ENCODE results near the gene COL18A1. TPM values are rescaled to one million over a fixed set of nuclear protein-coding genes. Genes with fewer than 3 reads are reported as not detected.

COL18A1 gene
- total RNA-seq, 1 experiment from 2014 or later = 170 TPM

GRCh38 chr21:45385549-45386050 is 19.4 kb upstream of the COL18A1 start:
- H3K36me3 Mint-ChIP-seq (ENCODE audit: insufficient read depth, unreplicated experiment) = no peaks in the 10 kb centered on the region
- Histone ChIP-seq H3K36me3 (ENCODE audit: control insufficient read depth, insufficient read depth, low read length) (no peaks in the 10 kb centered on the region), H3K27me3 (replicated peaks; ENCODE audit: control insufficient read depth, insufficient read depth, low read length) (no peaks in the 10 kb centered on the region), H3K4me3 (ENCODE audit: low read depth, low read length) (no peak overlapping the region), H3K4me1 (peaks cover 24% of the 10 kb centered on the region), H3K9me3 (no peaks in the 10 kb centered on the region)
- peaks cover 4% of the 10 kb centered on the region for H3K4me1 Mint-ChIP-seq (ENCODE audit: low read depth, unreplicated experiment)
- no peak for TF ChIP-seq CTCF (IDR thresholded peaks at IDR 0.05; ENCODE audit: insufficient read depth in 1 of 2, low read depth in 1 of 2, low read length in 1 of 2, severe bottlenecking in 1 of 2, unreplicated experiment in 1 of 2)
- no peak overlapping the region for H3K4me3 Mint-ChIP-seq (ENCODE audit: unreplicated experiment)
- peak in 1 of 2 experiments; percentile 9 for DNase-seq
- ChIA-PET CTCF (interaction anchor here (1.0 to 1.3 kb wide), 4 partner anchors 21 to 93 kb away, joined by 4 to 8 read pairs (median 5); no protein-coding TSS in a partner anchor), POLR2A (interaction anchor here (1.0 to 1.5 kb wide), 3 partner anchors 21 to 42 kb away, joined by 3 to 4 read pairs (median 4); no protein-coding TSS in a partner anchor)
- peak overlapping the region; percentile 66 for H3K27ac Mint-ChIP-seq (ENCODE audit: unreplicated experiment)
- no peaks in the 10 kb centered on the region for H3K9me3 Mint-ChIP-seq (ENCODE audit: unreplicated experiment)
- H3K27me3 Mint-ChIP-seq (ENCODE audit: insufficient read depth, unreplicated experiment) = no peaks in the 10 kb centered on the region
- BruUV-seq (replicated peaks) = no TSS peak
- intact Hi-C loops (cut with micrococcal nuclease; ENCODE audit: unreplicated experiment) = loop anchor here (2.0 to 10.0 kb wide), 2 partner anchors 29 to 49 kb away; no protein-coding TSS in a partner anchor

GRCh38 chr21:45386336-45386727 is 18.6 kb upstream of the COL18A1 start:
- Histone ChIP-seq H3K9me3 (no peaks in the 10 kb centered on the region), H3K36me3 (ENCODE audit: control insufficient read depth, insufficient read depth, low read length) (no peaks in the 10 kb centered on the region), H3K4me1 (peaks cover 24% of the 10 kb centered on the region), H3K27me3 (replicated peaks; ENCODE audit: control insufficient read depth, insufficient read depth, low read length) (no peaks in the 10 kb centered on the region), H3K4me3 (ENCODE audit: low read depth, low read length) (no peak overlapping the region)
- H3K27ac Mint-ChIP-seq (ENCODE audit: unreplicated experiment) = peak overlapping the region; percentile 66
- no peak for TF ChIP-seq CTCF (IDR thresholded peaks at IDR 0.05; ENCODE audit: insufficient read depth in 1 of 2, low read depth in 1 of 2, low read length in 1 of 2, severe bottlenecking in 1 of 2, unreplicated experiment in 1 of 2)
- H3K27me3 Mint-ChIP-seq (ENCODE audit: insufficient read depth, unreplicated experiment) = no peaks in the 10 kb centered on the region
- H3K9me3 Mint-ChIP-seq (ENCODE audit: unreplicated experiment) = no peaks in the 10 kb centered on the region
- H3K4me3 Mint-ChIP-seq (ENCODE audit: unreplicated experiment) = peak overlapping the region; percentile 29
- intact Hi-C loops (cut with micrococcal nuclease; ENCODE audit: unreplicated experiment) = loop anchor here (2.0 to 10.0 kb wide), 2 partner anchors 30 to 48 kb away; no protein-coding TSS in a partner anchor
- peak; percentile 82 to 90 for DNase-seq
- ChIA-PET POLR2A (interaction anchor here (0.7 to 1.5 kb wide), 5 partner anchors 20 to 57 kb away, joined by 3 to 4 read pairs (median 4); no protein-coding TSS in a partner anchor), CTCF (interaction anchor here (1.0 to 1.3 kb wide), 4 partner anchors 20 to 94 kb away, joined by 4 to 8 read pairs (median 5); no protein-coding TSS in a partner anchor)
- no TSS peak for BruUV-seq (replicated peaks)
- no peaks in the 10 kb centered on the region for H3K4me1 Mint-ChIP-seq (ENCODE audit: low read depth, unreplicated experiment)
- H3K36me3 Mint-ChIP-seq (ENCODE audit: insufficient read depth, unreplicated experiment) = no peaks in the 10 kb centered on the region

GRCh38 chr21:45386728-45387371 is 18.1 kb upstream of the COL18A1 start:
- CTCF ChIA-PET = interaction anchor here (1.0 to 1.3 kb wide), 4 partner anchors 20 to 94 kb away, joined by 4 to 8 read pairs (median 5); no protein-coding TSS in a partner anchor
- no peaks in the 10 kb centered on the region for H3K36me3 ChIP-seq (ENCODE audit: control insufficient read depth, insufficient read depth, low read length)
- Mint-ChIP-seq H3K9me3 (ENCODE audit: unreplicated experiment) (no peaks in the 10 kb centered on the region), H3K4me1 (ENCODE audit: low read depth, unreplicated experiment) (no peaks in the 10 kb centered on the region), H3K27ac (ENCODE audit: unreplicated experiment) (peak overlapping the region; percentile 66), H3K36me3 (ENCODE audit: insufficient read depth, unreplicated experiment) (no peaks in the 10 kb centered on the region), H3K4me3 (ENCODE audit: unreplicated experiment) (no peak overlapping the region), H3K27me3 (ENCODE audit: insufficient read depth, unreplicated experiment) (no peaks in the 10 kb centered on the region)
- POLR2A ChIA-PET = interaction anchor here (0.7 to 1.5 kb wide), 5 partner anchors 19 to 57 kb away, joined by 3 to 4 read pairs (median 4); no protein-coding TSS in a partner anchor
- BruUV-seq (replicated peaks) = no TSS peak
- no peaks in the 10 kb centered on the region for H3K27me3 ChIP-seq (replicated peaks; ENCODE audit: control insufficient read depth, insufficient read depth, low read length)
- H3K9me3 ChIP-seq = no peaks in the 10 kb centered on the region
- intact Hi-C loops (cut with micrococcal nuclease; ENCODE audit: unreplicated experiment) = loop anchor here (2.0 to 10.0 kb wide), 2 partner anchors 30 to 48 kb away; no protein-coding TSS in a partner anchor
- peaks cover 24% of the 10 kb centered on the region for H3K4me1 ChIP-seq
- no peak overlapping the region for H3K4me3 ChIP-seq (ENCODE audit: low read depth, low read length)
- no peak for TF ChIP-seq CTCF (IDR thresholded peaks at IDR 0.05; ENCODE audit: insufficient read depth in 1 of 2, low read depth in 1 of 2, low read length in 1 of 2, severe bottlenecking in 1 of 2, unreplicated experiment in 1 of 2)
- DNase-seq = peak in 1 of 2 experiments; percentile 30

Data from Caco-2 (cell line).